K562 (cell line): ENCODE results near the gene HDAC10. TPM values are rescaled to one million over a fixed set of nuclear protein-coding genes. Genes with fewer than 3 reads are reported as not detected.

Source experiments
- BDP1 ChIP-seq: IDR thresholded peaks from 3 replicates; pipeline ENCODE4 v1.6.1; 2011; ENCODE audit not compliant: insufficient read length, insufficient read depth
- BHLHE40 ChIP-seq: IDR thresholded peaks from 2 replicates; pipeline ENCODE4 v1.6.1; 2011; ENCODE audit warnings: low read length, improper control_type of control experiment
- ELF2 ChIP-seq: fragments of 250-450 bp; sonication (Bioruptor Pico); IDR thresholded peaks from 2 replicates; pipeline ENCODE4 v1.5.0; 2021; ENCODE audit warnings: mild to moderate bottlenecking
- EP400 ChIP-seq: fragments of 450-650 bp; IDR thresholded peaks from 2 replicates; pipeline ENCODE4 v1.6.1; 2017; ENCODE audit warnings: antibody characterized with exemption, mild to moderate bottlenecking, moderate library complexity
- GABPB1 ChIP-seq: sonication (generic); formaldehyde crosslinking; IDR thresholded peaks from 2 replicates; pipeline ENCODE4 v1.8.0; 2022; ENCODE audit warnings: mild to moderate bottlenecking, missing genetic modification reagents
- KLF13 ChIP-seq: fragments of 450-650 bp; IDR thresholded peaks from 2 replicates; pipeline ENCODE4 v1.6.1; 2016; ENCODE audit warnings: missing genetic modification characterization, low read depth, mild to moderate bottlenecking, missing compliant biosample characterization, moderate library complexity, borderline replicate concordance
- MAFF ChIP-seq: IDR thresholded peaks from 2 replicates; pipeline ENCODE4 v1.6.1; 2012; ENCODE audit warnings: low read length, improper control_type of control experiment
- MCM7 ChIP-seq, 2 experiments: fragments of 450-650 bp; IDR thresholded peaks; 2 replicates each; pipeline ENCODE4 v1.6.1; 2016 to 2018
- NCOA1 ChIP-seq: fragments of 450-650 bp; IDR thresholded peaks from 2 replicates; pipeline ENCODE4 v1.6.1; 2016; ENCODE audit warnings: low read depth
- NCOA4 ChIP-seq: fragments of 450-650 bp; IDR thresholded peaks from 2 replicates; pipeline ENCODE4 v1.6.1; 2018; ENCODE audit warnings: mild to moderate bottlenecking; ENCODE audit not compliant: partially characterized antibody
- NONO ChIP-seq, 2 experiments: fragments of 200-400 bp in 1 of 2; fragments of 450-650 bp in 1 of 2; formaldehyde crosslinking in 1 of 2; IDR thresholded peaks; 2 replicates each; pipeline ENCODE4 v1.6.1; 2017; ENCODE audit warnings: low read depth in 2 of 2, mild to moderate bottlenecking in 2 of 2, moderate library complexity in 2 of 2, low read length in 1 of 2
- NR3C1 ChIP-seq: sonication (generic); formaldehyde crosslinking; IDR thresholded peaks from 2 replicates; pipeline ENCODE4 v1.8.1; 2022; ENCODE audit warnings: missing genetic modification reagents
- POLR2AphosphoS5 ChIP-seq: IDR thresholded peaks from 2 replicates; pipeline ENCODE4 v1.6.1; 2011; ENCODE audit warnings: mild to moderate bottlenecking, low read depth, low read length, moderate library complexity; ENCODE audit not compliant: control insufficient read depth, insufficient read depth
- POU5F1 ChIP-seq: fragments of 150-350 bp; IDR thresholded peaks from 2 replicates; pipeline ENCODE4 v1.6.1; 2014; ENCODE audit warnings: borderline replicate concordance, low read length, low read depth, mild to moderate bottlenecking; ENCODE audit not compliant: partially characterized antibody
- RAD21 ChIP-seq, 2 experiments: fragments of 250-450 bp in 1 of 2; fragments of 450-650 bp in 1 of 2; sonication (Bioruptor Pico) in 1 of 2; formaldehyde crosslinking in 1 of 2; IDR thresholded peaks in 1 of 2; conservative IDR thresholded peaks in 1 of 2; 2 replicates each; pipeline versions ENCODE4 v1.4.0 to v1.8.0; 2020 to 2022; ENCODE audit warnings: mild to moderate bottlenecking in 2 of 2, moderate library complexity in 1 of 2
- SAP30 ChIP-seq: fragments of 200-600 bp; sonication (generic); IDR thresholded peaks from 2 replicates; pipeline ENCODE4 v1.6.1; 2012; ENCODE audit warnings: borderline replicate concordance, low read depth, mild to moderate bottlenecking, moderate library complexity, low read length, control low read depth, inconsistent platforms; ENCODE audit not compliant: insufficient read depth, poor library complexity, severe bottlenecking
- SOX6 ChIP-seq: fragments of 450-650 bp; IDR thresholded peaks from 2 replicates; pipeline ENCODE4 v1.6.1; 2014; ENCODE audit warnings: mild to moderate bottlenecking
- SRSF1 ChIP-seq: fragments of 200-400 bp; formaldehyde crosslinking; IDR thresholded peaks from 2 replicates; pipeline ENCODE4 v1.6.1; 2017; ENCODE audit warnings: mild to moderate bottlenecking, low read depth, low read length, moderate library complexity
- TAF1 ChIP-seq: IDR thresholded peaks from 2 replicates; pipeline ENCODE4 v1.6.1; 2011; ENCODE audit warnings: mild to moderate bottlenecking, low read length, moderate library complexity; ENCODE audit not compliant: insufficient read depth, control insufficient read depth, severe bottlenecking; ENCODE audit errors: extremely low read depth
- U2AF1 ChIP-seq: fragments of 200-400 bp; formaldehyde crosslinking; optimal IDR thresholded peaks from 2 replicates; pipeline ENCODE3; 2017; ENCODE audit warnings: mild to moderate bottlenecking, low read depth, low read length, moderate library complexity
- ZNF507 ChIP-seq: conservative IDR thresholded peaks from 2 replicates; pipeline ENCODE4 v1.6.1; 2017; ENCODE audit warnings: missing genetic modification characterization, missing compliant biosample characterization
- ZNF79 ChIP-seq: fragments of 250-450 bp; sonication (Bioruptor Pico); IDR thresholded peaks from 2 replicates; pipeline ENCODE4 v1.4.0; 2020; ENCODE audit warnings: low read depth, mild to moderate bottlenecking, moderate library complexity
- polyA plus RNA-seq, 8 experiments: library from polyadenylated mRNA; depleted of rRNA in 4 of 8; stranded (reverse) in 5 of 8; unstranded in 3 of 8; fragments of >200 nt; fragmentation: Nextera tagmentation in 2 of 8; fragmentation: Illumina TruSeq in 1 of 8; extraction: Ambion mirVana in 2 of 8; extraction: Trizol in 1 of 8; gene quantifications; 2 replicates each; pipeline versions ENCODE4 v1.2.1 to v1.2.3, GENCODE V29; 2011 to 2014; ENCODE audit warnings: inconsistent platforms in 1 of 8, missing spikeins in 1 of 8
- total RNA-seq, 7 experiments: library from RNA; depleted of rRNA in 6 of 7; stranded (reverse); fragments of >200 nt in 6 of 7; fragmentation: Illumina TruSeq in 2 of 7; extraction: Trizol in 2 of 7; gene quantifications; 2 replicates each; pipeline versions ENCODE4 v1.2.1 to v1.2.3, GENCODE V29; 2011 to 2021; ENCODE audit warnings: low replicate concordance in 1 of 7
- TF ChIP-seq, protein P1 (sequence below): sonication (generic); formaldehyde crosslinking; IDR thresholded peaks from 2 replicates; pipeline ENCODE4 v1.8.0; 2022; ENCODE audit warnings: mild to moderate bottlenecking, missing genetic modification reagents
- TF ChIP-seq, protein P2 (sequence below): fragments of 250-450 bp; sonication (Bioruptor Pico); IDR thresholded peaks from 2 replicates; pipeline ENCODE4 v1.8.0; 2021; ENCODE audit warnings: borderline replicate concordance, mild to moderate bottlenecking, moderate library complexity; ENCODE audit not compliant: poor library complexity, severe bottlenecking

HDAC10 gene
- total and polyA plus RNA-seq, 9 of the 15 experiments (the other 6 are each of a cell fraction or from before 2014, with no cell fraction given) = 0.10 to 44.2 (median 6.5) TPM

DNA sequence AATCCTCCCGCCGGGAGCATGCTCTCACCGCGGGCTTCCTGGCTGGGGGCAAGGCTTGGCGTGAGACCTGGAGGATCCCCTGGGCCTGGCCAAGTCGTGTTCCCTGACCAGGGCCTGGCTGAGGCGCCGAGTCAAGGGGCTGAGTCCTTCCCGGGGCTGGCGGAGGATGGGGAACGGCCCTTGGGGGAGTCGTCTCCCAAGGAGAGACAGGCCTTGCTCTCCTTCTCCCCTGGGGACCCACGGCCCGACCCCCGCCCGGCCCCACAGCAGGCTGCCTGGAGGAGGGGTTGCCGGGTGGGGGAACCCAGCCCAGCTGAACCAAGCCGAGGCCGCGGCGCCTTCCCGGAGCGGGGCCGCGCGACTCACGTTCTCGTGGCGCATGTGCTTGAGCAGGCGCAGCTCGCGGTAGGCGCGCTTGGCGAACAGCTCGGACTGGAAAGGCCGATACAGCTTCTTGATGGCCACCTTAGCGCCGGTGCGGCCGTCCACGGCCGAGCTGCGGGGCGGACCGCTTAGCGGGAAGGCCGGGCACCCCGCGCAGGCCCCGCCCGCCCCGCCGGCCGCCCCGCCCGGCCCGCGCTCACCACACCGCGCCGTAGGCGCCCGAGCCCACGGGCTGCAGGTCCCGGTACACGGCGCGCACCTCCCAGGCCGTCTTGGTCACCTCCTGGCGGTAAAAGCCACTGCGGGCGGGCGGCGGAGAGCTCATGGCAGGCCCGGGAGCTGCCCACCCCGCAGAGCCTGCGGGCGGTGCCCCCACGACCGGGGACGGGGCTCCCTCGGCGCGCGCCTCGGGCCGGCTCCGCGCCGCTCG, 9.9 kb upstream of the HDAC10 start (continued):
- TF ChIP-seq, protein P1, sequence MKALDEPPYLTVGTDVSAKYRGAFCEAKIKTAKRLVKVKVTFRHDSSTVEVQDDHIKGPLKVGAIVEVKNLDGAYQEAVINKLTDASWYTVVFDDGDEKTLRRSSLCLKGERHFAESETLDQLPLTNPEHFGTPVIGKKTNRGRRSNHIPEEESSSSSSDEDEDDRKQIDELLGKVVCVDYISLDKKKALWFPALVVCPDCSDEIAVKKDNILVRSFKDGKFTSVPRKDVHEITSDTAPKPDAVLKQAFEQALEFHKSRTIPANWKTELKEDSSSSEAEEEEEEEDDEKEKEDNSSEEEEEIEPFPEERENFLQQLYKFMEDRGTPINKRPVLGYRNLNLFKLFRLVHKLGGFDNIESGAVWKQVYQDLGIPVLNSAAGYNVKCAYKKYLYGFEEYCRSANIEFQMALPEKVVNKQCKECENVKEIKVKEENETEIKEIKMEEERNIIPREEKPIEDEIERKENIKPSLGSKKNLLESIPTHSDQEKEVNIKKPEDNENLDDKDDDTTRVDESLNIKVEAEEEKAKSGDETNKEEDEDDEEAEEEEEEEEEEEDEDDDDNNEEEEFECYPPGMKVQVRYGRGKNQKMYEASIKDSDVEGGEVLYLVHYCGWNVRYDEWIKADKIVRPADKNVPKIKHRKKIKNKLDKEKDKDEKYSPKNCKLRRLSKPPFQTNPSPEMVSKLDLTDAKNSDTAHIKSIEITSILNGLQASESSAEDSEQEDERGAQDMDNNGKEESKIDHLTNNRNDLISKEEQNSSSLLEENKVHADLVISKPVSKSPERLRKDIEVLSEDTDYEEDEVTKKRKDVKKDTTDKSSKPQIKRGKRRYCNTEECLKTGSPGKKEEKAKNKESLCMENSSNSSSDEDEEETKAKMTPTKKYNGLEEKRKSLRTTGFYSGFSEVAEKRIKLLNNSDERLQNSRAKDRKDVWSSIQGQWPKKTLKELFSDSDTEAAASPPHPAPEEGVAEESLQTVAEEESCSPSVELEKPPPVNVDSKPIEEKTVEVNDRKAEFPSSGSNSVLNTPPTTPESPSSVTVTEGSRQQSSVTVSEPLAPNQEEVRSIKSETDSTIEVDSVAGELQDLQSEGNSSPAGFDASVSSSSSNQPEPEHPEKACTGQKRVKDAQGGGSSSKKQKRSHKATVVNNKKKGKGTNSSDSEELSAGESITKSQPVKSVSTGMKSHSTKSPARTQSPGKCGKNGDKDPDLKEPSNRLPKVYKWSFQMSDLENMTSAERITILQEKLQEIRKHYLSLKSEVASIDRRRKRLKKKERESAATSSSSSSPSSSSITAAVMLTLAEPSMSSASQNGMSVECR (CRISPR knock-in tag) = no peak; the same call in 1 of the 2 replicates
- TF ChIP-seq GABPB1 (CRISPR knock-in tag) (no peak), ZNF79 (CRISPR knock-in tag) (no peak), U2AF1 (no peak), KLF13 (no peak), POLR2AphosphoS5 (no peak), SRSF1 (no peak), SOX6 (no peak), MAFF (no peak), RAD21 (CRISPR knock-in tag; conservative IDR thresholded peaks at IDR 0.05 in 1 of 2, IDR thresholded peaks at IDR 0.05 in 1 of 2) (no peak), NR3C1 (CRISPR knock-in tag) (no peak), NONO (IDR thresholded peaks at IDR 0.05; ENCODE audit: low read depth in 2 of 2, low read length in 1 of 2) (no peak), POU5F1 (no peak), NCOA4 (no peak), ELF2 (CRISPR knock-in tag) (no peak), TAF1 (peak; percentile 27), MCM7 (IDR thresholded peaks at IDR 0.05) (no peak), NCOA1 (no peak), BHLHE40 (peak; percentile 43; the same call in 1 of the 2 replicates), EP400 (peak; percentile 27; the same call in 1 of the 2 replicates), BDP1 (no peak), SAP30 (peak; percentile 24), ZNF507 (no peak)
- TF ChIP-seq, protein P2, sequence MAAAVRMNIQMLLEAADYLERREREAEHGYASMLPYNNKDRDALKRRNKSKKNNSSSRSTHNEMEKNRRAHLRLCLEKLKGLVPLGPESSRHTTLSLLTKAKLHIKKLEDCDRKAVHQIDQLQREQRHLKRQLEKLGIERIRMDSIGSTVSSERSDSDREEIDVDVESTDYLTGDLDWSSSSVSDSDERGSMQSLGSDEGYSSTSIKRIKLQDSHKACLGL (CRISPR knock-in tag) = no peak
